HG03460 (cell line): ENCODE data around the gene MGMT.

ENCODE experiments used
- ATAC-seq: cut with Tn5 transposase; IDR thresholded peaks from one replicate; pipeline ENCODE4 v1.9.1; 2021; ENCODE audit not compliant: unreplicated experiment

MGMT gene

DNA sequence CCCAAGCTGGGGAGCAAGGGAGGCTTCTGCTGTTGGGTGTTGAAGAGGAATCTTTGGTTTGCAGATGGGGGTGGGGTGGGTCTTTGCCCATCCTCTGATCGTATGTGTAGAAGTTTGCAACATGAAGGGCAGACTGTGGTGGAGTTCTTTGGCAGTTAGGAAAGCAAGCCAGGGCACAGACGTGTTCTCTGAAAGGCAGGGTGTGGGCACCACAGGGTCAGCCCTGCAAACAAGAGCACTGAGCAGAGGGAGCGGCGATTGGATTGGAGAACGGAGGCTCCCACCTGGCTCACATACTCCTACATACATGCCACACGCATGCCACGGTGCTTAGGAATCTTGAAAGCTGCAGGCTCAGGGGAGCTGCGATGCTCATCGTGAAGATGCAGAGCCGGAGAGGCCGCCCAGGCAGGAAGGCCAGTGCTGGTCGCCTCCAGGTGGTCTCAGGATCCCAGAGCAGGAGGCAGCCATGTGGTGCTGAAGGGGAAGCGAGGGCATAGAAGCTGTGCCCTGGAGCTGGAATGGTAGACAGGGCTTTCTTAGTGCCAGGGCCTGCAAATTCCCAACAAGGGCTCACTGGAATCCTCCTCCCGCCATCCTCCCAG is 149.0 kb downstream of the MGMT start:
- ATAC-seq, result no peak

GRCh38 chr10:129617768-129618167 is 150.7 kb downstream of the MGMT start:
- ATAC-seq, result no peak

GRCh38 chr10:129621062-129621461 is 154.0 kb downstream of the MGMT start:
- ATAC-seq, result no peak

- ATAC-seq, result no peak
These were observed 154.7 kb downstream of the MGMT start for GRCh38 chr10:129621693-129622092.

GRCh38 chr10:129622291-129622690 is 155.2 kb downstream of the MGMT start:
- ATAC-seq, result no peak

DNA sequence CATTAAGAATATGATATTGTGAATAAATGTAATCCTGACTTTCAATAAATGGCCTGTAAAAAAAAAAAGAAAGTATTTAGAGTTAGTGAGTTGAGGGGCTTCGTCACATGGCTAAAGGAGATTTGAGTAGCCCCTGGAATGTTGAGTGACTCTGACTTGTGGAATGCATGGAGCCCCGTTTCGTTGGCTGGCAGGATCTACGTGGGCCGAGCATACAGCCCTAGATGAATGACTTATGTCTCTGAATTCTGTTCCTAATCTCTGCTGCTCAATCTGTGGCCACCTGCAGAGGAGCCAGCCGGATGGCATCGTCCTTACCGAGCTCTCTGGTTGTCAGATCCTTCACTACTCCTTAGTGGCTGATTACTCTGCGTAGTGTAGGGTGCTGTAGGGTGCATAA is 155.7 kb downstream of the MGMT start:
- ATAC-seq, result no peak

DNA sequence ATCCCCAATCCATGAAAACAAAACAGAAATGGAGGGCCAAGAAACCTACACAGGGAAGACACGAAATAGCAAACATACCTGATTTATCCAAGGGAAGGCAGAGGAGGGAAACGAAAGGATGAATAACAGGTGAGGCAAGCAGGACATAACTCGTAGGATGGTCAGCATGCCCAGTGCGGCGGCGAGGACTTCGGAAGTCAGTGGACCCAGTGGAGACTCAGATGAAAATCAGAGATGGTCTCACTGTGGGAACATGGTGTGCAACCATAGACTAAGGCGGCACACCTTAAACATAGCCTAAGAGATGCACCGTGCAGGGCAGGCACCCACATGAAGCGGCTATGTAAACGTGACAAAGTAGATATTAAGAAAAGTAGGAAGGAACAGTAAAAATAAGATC is 157.5 kb downstream of the MGMT start:
- no peak for ATAC-seq

GRCh38 chr10:129626309-129626708 is 159.3 kb downstream of the MGMT start:
- ATAC-seq, result no peak

GRCh38 chr10:129626796-129627435 is 159.9 kb downstream of the MGMT start:
- no peak for ATAC-seq

DNA sequence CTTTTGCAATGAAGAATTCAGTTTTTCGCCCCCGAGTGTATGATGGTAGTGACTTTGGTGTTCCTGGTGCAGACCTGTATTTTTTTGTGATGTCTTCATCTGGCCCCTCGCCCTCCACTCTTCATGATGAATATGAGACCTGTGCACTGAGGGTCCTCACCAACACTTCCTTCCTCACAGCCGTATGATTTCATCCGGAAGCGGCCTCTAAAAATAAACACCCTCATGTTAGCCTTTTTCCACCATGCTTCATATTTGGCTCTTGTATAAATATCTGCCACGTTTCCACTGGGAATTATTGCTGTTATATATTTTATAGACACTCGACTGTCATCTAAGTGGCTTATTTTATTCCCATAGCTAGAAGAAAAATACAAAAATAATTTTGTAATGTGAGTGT is 160.4 kb downstream of the MGMT start:
- ATAC-seq, result no peak

- ATAC-seq, result no peak
These were observed 161.8 kb downstream of the MGMT start for GRCh38 chr10:129628823-129629222.

DNA sequence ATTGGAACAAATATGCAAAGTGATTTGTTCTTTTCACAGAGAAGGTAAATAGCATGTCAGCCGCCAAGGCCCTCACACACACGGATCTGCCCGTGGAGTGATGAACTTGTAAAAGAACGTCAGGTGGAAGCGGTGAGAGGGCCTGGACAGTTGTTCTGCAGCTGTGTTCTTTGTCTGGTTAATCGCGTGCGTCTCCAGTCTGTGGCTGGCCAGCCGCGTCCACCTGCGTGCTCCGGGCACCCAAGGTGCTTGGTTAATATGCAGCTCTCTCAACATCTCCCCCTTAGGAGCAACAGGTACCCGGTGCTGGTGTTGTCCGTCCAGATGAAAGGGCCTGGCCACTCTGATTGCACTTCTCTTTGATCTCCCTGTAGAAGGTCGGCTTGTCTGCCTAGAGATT is 162.9 kb downstream of the MGMT start:
- ATAC-seq, result no peak

DNA sequence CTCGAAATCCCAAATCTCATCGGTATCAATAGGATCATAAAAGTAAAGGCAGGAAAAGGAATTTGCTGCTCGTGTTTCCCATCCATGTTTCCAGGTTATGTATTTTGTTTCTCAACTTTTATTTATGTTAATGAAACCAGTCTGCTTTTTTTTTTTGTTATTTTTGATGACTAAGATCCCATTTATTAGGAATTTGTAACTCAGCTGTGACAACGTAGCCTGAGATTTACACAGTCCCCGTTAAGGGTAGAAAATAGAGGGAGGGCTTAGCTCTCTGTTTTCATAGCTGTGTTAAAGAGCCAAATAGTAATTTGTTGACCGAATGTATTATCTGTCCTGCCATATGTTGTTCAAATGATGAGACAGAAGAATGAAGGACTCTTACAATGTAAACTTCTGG is 164.0 kb downstream of the MGMT start:
- no peak for ATAC-seq

DNA sequence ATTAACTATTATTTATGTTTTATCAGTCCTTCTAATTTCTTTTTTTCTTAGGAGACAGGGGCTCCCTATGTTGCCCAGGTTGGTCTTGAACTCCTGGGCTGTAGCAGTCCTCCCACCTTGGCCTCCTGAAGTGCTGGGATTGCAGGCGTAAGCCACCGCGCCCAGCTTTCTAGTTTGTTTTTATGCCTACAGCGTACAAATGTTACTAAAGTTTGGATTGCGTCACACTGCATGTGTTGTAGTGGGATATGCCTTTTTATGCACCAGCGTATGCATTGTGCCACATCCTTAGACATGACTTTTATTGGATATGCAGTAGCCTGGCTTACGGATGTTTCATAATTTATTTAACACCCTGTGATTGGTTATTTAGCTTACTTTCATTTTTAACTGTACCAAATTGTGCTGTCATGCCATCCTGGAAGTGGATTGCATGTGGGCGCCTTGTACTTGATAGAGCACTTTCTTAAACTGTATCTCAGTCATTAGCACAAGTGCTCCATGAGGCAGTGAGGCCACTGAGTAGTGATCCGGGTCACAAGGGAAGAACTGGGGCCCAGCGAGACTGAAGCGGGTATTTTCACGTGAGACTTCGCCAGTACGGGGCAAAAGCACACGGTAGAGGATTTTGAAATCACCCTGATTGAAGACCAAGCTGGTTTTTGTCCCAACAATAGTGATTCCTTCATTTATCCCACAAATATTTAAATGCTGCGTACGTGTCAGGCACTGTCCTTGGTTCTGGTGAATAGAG is 165.0 kb downstream of the MGMT start:
- ATAC-seq, result no peak

DNA sequence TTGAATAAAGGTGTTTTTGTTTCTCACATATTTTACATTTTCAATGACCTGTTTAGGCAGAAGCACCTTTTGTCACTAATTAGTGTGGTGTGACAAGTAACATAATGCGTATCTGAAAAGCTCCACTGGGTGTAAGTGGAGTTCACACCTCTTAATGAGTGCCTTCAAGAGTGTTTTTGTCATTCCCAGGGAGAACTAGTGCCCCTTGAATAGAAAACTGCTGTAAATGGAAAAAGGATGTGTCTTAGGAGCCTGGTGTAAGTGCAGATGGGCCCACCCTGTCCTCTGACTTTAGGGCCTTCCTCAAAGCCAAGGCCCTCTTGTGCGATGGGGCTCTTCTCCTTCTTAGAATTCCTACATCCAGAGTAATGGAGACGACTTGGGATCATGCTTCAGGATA is 170.0 kb downstream of the MGMT start:
- ATAC-seq, result no peak

DNA sequence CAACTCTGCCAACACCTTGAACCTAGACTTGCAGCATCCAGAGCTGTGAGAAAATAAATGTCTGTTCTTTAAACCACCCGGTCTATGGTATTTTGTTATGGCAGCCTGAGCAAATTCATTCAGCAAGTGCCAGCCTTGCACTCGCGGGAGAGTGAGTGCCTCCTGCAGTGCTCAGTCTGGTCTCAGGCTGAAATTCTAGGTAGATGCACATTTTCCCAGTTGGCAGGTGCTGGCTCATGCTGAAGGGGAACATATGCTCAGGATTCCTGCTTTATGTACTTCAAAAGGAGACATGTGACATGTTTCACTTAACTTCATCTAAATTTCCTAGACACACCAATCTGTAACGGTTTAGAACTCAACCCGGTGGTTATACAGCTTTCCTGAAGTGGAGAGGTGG is 170.8 kb downstream of the MGMT start:
- no peak for ATAC-seq

DNA sequence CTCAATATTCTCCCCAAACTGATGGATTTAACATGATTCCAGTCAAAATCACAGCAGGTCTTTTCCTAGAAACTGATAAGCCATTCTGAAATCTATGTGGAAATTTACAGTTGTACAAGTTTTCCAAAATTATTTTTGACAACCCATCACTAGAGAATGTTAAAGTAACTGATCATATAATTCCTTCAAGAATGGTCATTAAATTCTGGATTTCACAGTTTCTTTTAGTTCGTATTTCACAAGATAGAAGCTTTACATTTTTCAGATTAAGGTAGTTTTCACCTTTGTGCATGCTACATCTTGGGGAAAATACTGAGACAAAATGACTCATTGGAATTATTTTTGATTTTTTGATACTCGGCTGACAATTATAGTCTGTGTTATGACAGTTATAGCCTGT is 174.3 kb downstream of the MGMT start:
- no peak for ATAC-seq

DNA sequence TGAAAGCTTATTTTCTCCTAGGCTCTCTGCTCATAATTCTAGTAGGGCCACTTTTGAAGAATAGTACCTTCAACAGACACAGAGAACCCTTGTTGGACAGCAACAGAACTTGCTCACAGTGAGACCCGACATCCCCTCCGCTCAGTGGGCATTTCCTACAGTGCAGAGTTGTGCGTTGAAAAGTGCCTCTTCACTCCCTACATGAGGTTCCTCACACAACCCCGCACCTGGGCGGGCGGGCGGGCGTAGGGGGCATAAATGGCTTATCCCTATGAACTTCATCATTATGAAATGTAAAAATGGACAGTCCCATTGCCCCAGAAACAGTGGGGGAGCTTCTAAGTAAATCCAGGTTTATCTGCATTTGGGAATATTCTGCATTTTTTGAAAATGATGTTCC is 174.9 kb downstream of the MGMT start:
- no peak for ATAC-seq

- ATAC-seq, result no peak
These were observed 175.4 kb downstream of the MGMT start for GRCh38 chr10:129642427-129642826.

DNA sequence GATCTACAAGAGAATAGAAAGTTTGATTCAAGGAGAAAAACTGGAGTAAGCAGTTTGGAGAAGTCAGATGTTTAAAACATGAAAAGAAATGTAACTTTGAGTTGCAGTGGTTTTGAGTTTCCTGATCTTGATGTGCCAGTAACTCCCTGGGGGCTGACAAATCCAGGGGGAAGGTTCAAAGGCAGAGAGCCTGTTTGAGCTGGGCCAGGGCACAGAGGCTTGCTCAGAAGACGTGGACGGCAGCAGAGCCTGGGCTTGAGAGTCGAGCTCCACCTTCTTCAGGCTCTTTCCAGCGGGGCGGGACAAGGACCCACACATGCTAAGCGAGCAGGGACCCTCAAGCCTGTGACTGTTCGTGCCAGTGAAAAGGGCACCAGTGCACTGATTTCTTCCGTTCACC is 176.2 kb downstream of the MGMT start:
- no peak for ATAC-seq

- no peak for ATAC-seq
These were observed 178.4 kb downstream of the MGMT start for GRCh38 chr10:129645487-129645886.

DNA sequence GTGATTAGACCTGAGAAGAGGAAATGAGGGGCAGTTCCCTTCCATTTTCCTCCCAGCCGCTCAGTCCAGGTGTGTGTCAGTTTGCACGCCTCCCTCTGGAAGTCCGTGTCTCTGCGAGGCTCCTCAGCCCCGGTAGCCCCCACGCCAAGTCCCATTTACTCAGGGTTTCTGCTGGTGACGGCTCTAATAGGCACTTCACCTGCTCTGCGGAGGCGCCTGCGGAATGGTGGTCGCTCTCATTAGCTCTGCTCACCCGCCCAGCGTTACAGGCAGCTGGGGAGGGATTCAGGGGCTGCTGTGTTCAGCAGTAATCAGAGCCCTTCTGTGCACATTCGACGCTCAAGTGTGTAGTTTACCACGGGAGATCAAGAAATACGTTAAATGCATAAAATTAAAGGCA is 179.9 kb downstream of the MGMT start:
- ATAC-seq, result no peak
